D721Med (cell line): Measurements from ENCODE around the gene BRINP1.

Source experiments
- DNase-seq: peaks from one replicate; pipeline ENCODE4 v3.0.0; 2011; ENCODE audit warnings: low spot score; ENCODE audit not compliant: insufficient read length
- FAIRE-seq: peaks from 2 replicates; lab custom pipeline; 2011; peaks lifted over from hg19 to GRCh38; lab: Jason Lieb, UNC
- CTCF ChIP-seq: IDR thresholded peaks from 2 replicates; pipeline ENCODE4 v1.5.1; 2012; ENCODE audit warnings: mild to moderate bottlenecking, control low read depth; ENCODE audit not compliant: insufficient read depth; ENCODE audit errors: missing control alignments

BRINP1 gene

GRCh38 chr9:119339056-119339455 lies 30.2 kb downstream of the BRINP1 start:
- FAIRE-seq: no peak
- DNase-seq: no peak
- no peak for TF ChIP-seq CTCF

- DNase-seq (no peak), FAIRE-seq (no peak)
- no peak for TF ChIP-seq CTCF
Observed at GRCh38 chr9:119337573-119337972, 31.7 kb downstream of the BRINP1 start.

- no peak for FAIRE-seq
- DNase-seq: no peak
- TF ChIP-seq CTCF: no peak
Observed at GRCh38 chr9:119334745-119335144, 34.5 kb downstream of the BRINP1 start.

GRCh38 chr9:119333507-119334229 lies 35.6 kb downstream of the BRINP1 start:
- no peak for FAIRE-seq
- DNase-seq: no peak
- no peak for TF ChIP-seq CTCF

GRCh38 chr9:119332522-119332921 lies 36.7 kb downstream of the BRINP1 start:
- DNase-seq (no peak), FAIRE-seq (no peak)
- TF ChIP-seq CTCF: no peak

GRCh38 chr9:119322184-119322583 lies 47.1 kb downstream of the BRINP1 start:
- DNase-seq: no peak
- no peak for TF ChIP-seq CTCF
- no peak for FAIRE-seq

- no peak for FAIRE-seq
- DNase-seq: no peak
- TF ChIP-seq CTCF: no peak
Observed at GRCh38 chr9:119318371-119318770, 50.9 kb downstream of the BRINP1 start.
